ENCODE results near the gene DNAH8. TPM values are rescaled to one million over a fixed set of nuclear protein-coding genes. Genes with fewer than 3 reads are reported as not detected.

The DNAH8 gene
- total RNA-seq, 1 donor from 2014 or later, result not detected

DNA sequence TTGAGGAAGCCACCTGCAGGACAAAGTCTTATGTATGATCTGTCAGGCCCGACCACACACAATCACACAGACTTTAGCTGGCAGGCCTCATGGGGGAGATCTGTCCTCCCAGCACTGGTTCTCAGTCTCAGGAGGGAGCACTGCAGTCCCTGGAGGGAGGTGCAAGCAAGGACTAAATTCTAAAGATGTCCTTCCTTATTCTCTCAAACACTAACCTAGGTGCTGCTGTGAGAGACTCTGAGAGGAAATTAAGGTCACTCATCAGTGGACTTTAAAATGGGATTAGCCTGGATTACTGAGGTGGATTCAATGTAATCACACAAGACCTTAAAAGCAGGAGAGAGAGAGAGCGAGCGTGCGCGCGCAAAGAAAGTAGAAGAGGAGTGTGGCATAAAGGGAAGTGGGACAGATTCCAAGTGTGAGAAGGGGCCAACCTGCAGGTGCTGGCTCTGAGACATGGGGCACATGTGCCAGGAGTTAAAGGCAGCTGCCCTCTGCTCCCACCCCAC is 26.5 kb upstream of the DNAH8 start:
- peaks cover 77% of the 10 kb centered on the region for H3K79me2 ChIP-seq (ENCODE audit: insufficient read depth, low read length)
- H3K9ac ChIP-seq (ENCODE audit: low read length), result no peak overlapping the region
- no peaks in the 10 kb centered on the region for H3K9me3 Mint-ChIP-seq (ENCODE audit: unreplicated experiment)
- no peak overlapping the region for H3K27ac ChIP-seq (ENCODE audit: low read depth, low read length)
- no peak overlapping the region for H3K4me3 ChIP-seq (ENCODE audit: insufficient read depth, low read depth, low read length)
- no peaks in the 10 kb centered on the region for H3K36me3 Mint-ChIP-seq (ENCODE audit: low read depth, unreplicated experiment)
- no peak for TF ChIP-seq EZH2 (IDR thresholded peaks at IDR 0.05; ENCODE audit: insufficient read depth, low read length)
- TF ChIP-seq CTCF (IDR thresholded peaks at IDR 0.05; ENCODE audit: insufficient read depth, low read depth, low read length), result no peak
- no peaks in the 10 kb centered on the region for H3K4me1 ChIP-seq (ENCODE audit: insufficient read depth, low read length)
- no peak overlapping the region for H2AFZ ChIP-seq (ENCODE audit: low read depth, low read length)
- H3K27me3 Mint-ChIP-seq (ENCODE audit: low read depth, unreplicated experiment), result no peaks in the 10 kb centered on the region
- H3K9me3 ChIP-seq (ENCODE audit: insufficient read depth, low read depth, low read length), result no peaks in the 10 kb centered on the region
- peaks cover 9% of the 10 kb centered on the region for H3K36me3 ChIP-seq (ENCODE audit: insufficient read depth, low read length)
- no peaks in the 10 kb centered on the region for H3K27me3 ChIP-seq (ENCODE audit: insufficient read depth, low read length)
- H3K27ac Mint-ChIP-seq (ENCODE audit: unreplicated experiment), result no peak overlapping the region
- H3K4me3 Mint-ChIP-seq (ENCODE audit: unreplicated experiment), result no peak overlapping the region
- no peak overlapping the region for H3K4me2 ChIP-seq (ENCODE audit: low read length)
- H3K4me1 Mint-ChIP-seq (ENCODE audit: low read depth, unreplicated experiment), result peaks cover 4% of the 10 kb centered on the region
- H4K20me1 ChIP-seq (ENCODE audit: insufficient read depth, low read length), result peaks cover 56% of the 10 kb centered on the region
- FAIRE-seq, result no peak
- DNase-seq (ENCODE audit: low read depth), result no peak

GRCh38 chr6:38695227-38695900 is 19.7 kb upstream of the DNAH8 start:
- H4K20me1 ChIP-seq (ENCODE audit: insufficient read depth, low read length), result peaks cover 50% of the 10 kb centered on the region
- H3K27ac Mint-ChIP-seq (ENCODE audit: unreplicated experiment), result no peak overlapping the region
- no peak for FAIRE-seq

More at GRCh38 chr6:38695227-38695900, 19.7 kb upstream of the DNAH8 start:
- Histone ChIP-seq H3K27me3 (ENCODE audit: insufficient read depth, low read length) (no peaks in the 10 kb centered on the region), H3K9me3 (ENCODE audit: insufficient read depth, low read depth, low read length) (peaks cover 3% of the 10 kb centered on the region), H3K4me1 (ENCODE audit: insufficient read depth, low read length) (no peaks in the 10 kb centered on the region), H3K4me3 (ENCODE audit: insufficient read depth, low read depth, low read length) (no peak overlapping the region), H3K27ac (ENCODE audit: low read depth, low read length) (no peak overlapping the region), H3K9ac (ENCODE audit: low read length) (no peak overlapping the region), H3K79me2 (ENCODE audit: insufficient read depth, low read length) (peaks cover 84% of the 10 kb centered on the region), H3K4me2 (ENCODE audit: low read length) (no peak overlapping the region), H3K36me3 (ENCODE audit: insufficient read depth, low read length) (no peaks in the 10 kb centered on the region), H2AFZ (ENCODE audit: low read depth, low read length) (no peak overlapping the region)
- peaks cover 18% of the 10 kb centered on the region for H3K36me3 Mint-ChIP-seq (ENCODE audit: low read depth, unreplicated experiment)
- no peaks in the 10 kb centered on the region for H3K27me3 Mint-ChIP-seq (ENCODE audit: low read depth, unreplicated experiment)
- H3K9me3 Mint-ChIP-seq (ENCODE audit: unreplicated experiment), result peaks cover 7% of the 10 kb centered on the region
- DNase-seq (ENCODE audit: low read depth), result no peak
- H3K4me1 Mint-ChIP-seq (ENCODE audit: low read depth, unreplicated experiment), result no peaks in the 10 kb centered on the region
- H3K4me3 Mint-ChIP-seq (ENCODE audit: unreplicated experiment), result no peak overlapping the region
- TF ChIP-seq CTCF (IDR thresholded peaks at IDR 0.05; ENCODE audit: insufficient read depth, low read depth, low read length), result no peak
- TF ChIP-seq EZH2 (IDR thresholded peaks at IDR 0.05; ENCODE audit: insufficient read depth, low read length), result no peak
